HepG2 (cell line): ENCODE results near the gene LBX2. TPM values are rescaled to one million over a fixed set of nuclear protein-coding genes. Genes with fewer than 3 reads are reported as not detected.
A peak's percentile ranks its signal among the peaks of the same experiment; 100 is the strongest.

Experiments used
- ARID2 ChIP-seq: sonication (generic); formaldehyde crosslinking; IDR thresholded peaks from 2 replicates; pipeline ENCODE4 v1.8.1; 2022; ENCODE audit warnings: mild to moderate bottlenecking, missing genetic modification reagents, borderline replicate concordance
- GATA4 ChIP-seq: sonication (generic); IDR thresholded peaks from 2 replicates; pipeline ENCODE4 v1.6.1; 2016; ENCODE audit warnings: antibody characterized with exemption, low read depth, borderline replicate concordance
- JUND ChIP-seq: sonication (generic); formaldehyde crosslinking; IDR thresholded peaks from 2 replicates; pipeline ENCODE4 v1.8.0; 2022; ENCODE audit warnings: mild to moderate bottlenecking, missing genetic modification reagents
- KLF11 ChIP-seq: IDR thresholded peaks from 2 replicates; pipeline ENCODE4 v1.6.1; 2016; ENCODE audit warnings: missing compliant biosample characterization
- MAF1 ChIP-seq: sonication (generic); formaldehyde crosslinking; IDR thresholded peaks from 2 replicates; pipeline ENCODE4 v1.5.0; 2020; ENCODE audit warnings: missing genetic modification reagents, borderline replicate concordance
- MYPOP ChIP-seq: sonication (generic); formaldehyde crosslinking; IDR thresholded peaks from 2 replicates; pipeline ENCODE4 v1.8.1; 2023; ENCODE audit warnings: mild to moderate bottlenecking, moderate library complexity, missing genetic modification reagents
- PAXIP1 ChIP-seq: sonication (generic); formaldehyde crosslinking; conservative IDR thresholded peaks from 2 replicates; pipeline ENCODE4 v1.4.0; 2020; ENCODE audit warnings: mild to moderate bottlenecking, missing genetic modification reagents, moderate library complexity
- PRDM4 ChIP-seq: sonication (generic); formaldehyde crosslinking; IDR thresholded peaks from 2 replicates; pipeline ENCODE4 v1.9.0; 2021; ENCODE audit warnings: missing genetic modification reagents, borderline replicate concordance
- TAF1 ChIP-seq: sonication (generic); formaldehyde crosslinking; IDR thresholded peaks from 2 replicates; pipeline ENCODE4 v1.4.0; 2020; ENCODE audit warnings: missing genetic modification reagents
- TP53 ChIP-seq: sonication (generic); formaldehyde crosslinking; conservative IDR thresholded peaks from 2 replicates; pipeline ENCODE4 v1.4.0; 2020; ENCODE audit warnings: missing genetic modification reagents
- ZBTB3 ChIP-seq: sonication (generic); formaldehyde crosslinking; IDR thresholded peaks from 2 replicates; pipeline ENCODE4 v1.4.0; 2020; ENCODE audit warnings: low read depth, mild to moderate bottlenecking, moderate library complexity, missing genetic modification reagents, borderline replicate concordance
- ZFP36L1 ChIP-seq: sonication (generic); formaldehyde crosslinking; IDR thresholded peaks from 2 replicates; pipeline ENCODE4 v1.8.0; 2022; ENCODE audit warnings: mild to moderate bottlenecking, missing genetic modification reagents, moderate library complexity
- ZNF839 ChIP-seq: sonication (generic); formaldehyde crosslinking; IDR thresholded peaks from 2 replicates; pipeline ENCODE4 v1.4.0; 2020; ENCODE audit warnings: missing genetic modification reagents, mild to moderate bottlenecking, borderline replicate concordance
- polyA plus RNA-seq, 8 experiments: library from polyadenylated mRNA; depleted of rRNA in 3 of 8; stranded (reverse) in 7 of 8; unstranded in 1 of 8; fragments of >200 nt; fragmentation: Illumina TruSeq in 4 of 8; extraction: Trizol in 4 of 8; gene quantifications; 2 replicates each; pipeline versions ENCODE4 v1.2.1 to v1.2.3, GENCODE V29; 2011 to 2016; ENCODE audit warnings: low read depth in 4 of 8, missing spikeins in 1 of 8, mixed read lengths in 1 of 8; ENCODE audit not compliant: insufficient read depth in 1 of 8
- total RNA-seq, 5 experiments: library from RNA; depleted of rRNA; stranded (reverse); fragments of >200 nt; fragmentation: Illumina TruSeq; extraction: Trizol; gene quantifications; 2 replicates each; pipeline ENCODE4 v1.2.3, GENCODE V29; 2016; ENCODE audit warnings: low read depth in 1 of 5
- TF ChIP-seq, protein P1 (sequence below): sonication (generic); formaldehyde crosslinking; IDR thresholded peaks from 2 replicates; pipeline ENCODE4 v1.4.0; 2020; ENCODE audit warnings: missing genetic modification reagents

The LBX2 gene
- total and polyA plus RNA-seq, 2 of the 13 experiments (the other 11 are each of a cell fraction or from before 2014, with no cell fraction given) = 6.4 to 8.1 TPM

DNA sequence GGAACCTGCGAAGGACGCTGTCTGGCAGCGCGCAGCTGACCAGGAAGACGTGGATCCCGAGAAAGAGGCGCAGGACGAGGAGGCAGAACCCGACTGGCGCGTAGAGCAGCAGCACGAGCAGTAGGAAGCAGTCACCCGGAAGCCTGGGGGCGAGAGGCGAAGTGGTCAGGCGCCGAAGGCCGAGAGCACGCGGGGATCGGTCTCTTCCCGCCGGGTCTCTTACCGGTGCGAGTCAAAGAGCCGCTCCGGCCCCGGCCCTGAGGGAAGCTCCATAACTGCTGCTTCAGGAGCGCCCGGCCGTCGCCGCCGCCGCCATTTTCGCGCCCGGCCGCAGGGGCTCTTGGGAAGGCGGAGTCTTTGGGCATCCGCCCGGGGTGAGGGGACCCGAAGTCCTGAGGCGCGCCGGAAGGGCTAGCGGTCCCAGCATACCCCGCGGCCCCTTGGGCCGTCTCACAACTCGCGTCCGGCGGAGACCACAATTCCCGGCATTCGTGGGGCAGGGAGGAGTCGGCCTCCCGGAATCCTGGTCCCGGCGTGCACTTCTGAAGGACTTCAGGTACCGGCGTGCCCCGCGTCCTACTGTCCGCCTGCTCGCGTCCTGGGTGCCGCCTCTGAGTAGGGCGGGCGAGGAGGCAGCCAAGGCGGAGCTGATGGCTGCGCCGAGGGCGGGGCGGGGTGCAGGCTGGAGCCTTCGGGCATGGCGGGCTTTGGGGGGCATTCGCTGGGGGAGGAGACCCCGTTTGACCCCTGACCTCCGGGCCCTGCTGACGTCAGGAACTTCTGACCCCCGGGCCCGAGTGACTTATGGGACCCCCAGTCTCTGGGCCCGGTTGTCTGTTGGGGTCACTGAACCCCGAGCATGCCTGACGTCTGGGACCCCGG is 30.2 kb upstream of the LBX2 start, which contains the start of the genes AUP1 and HTRA2 (continued):
- TF ChIP-seq ARID2 (peak; percentile 71; the same call in 1 of the 2 replicates), JUND (CRISPR knock-in tag) (peak; percentile 22; the same call in 1 of the 2 replicates), ZFP36L1 (CRISPR knock-in tag) (peak; percentile 53; the same call in 1 of the 2 replicates), KLF11 (CRISPR knock-in tag) (no peak), MYPOP (no peak; the same call in 1 of the 2 replicates), PRDM4 (CRISPR knock-in tag) (no peak), TP53 (0 out of 2 replicates have a peak, but pooled peaks have one; percentile 84), PAXIP1 (peak; percentile 67), ZNF839 (peak; percentile 18; the same call in 1 of the 2 replicates), MAF1 (CRISPR knock-in tag) (peak; percentile 51), GATA4 (peak; percentile 58; the same call in 1 of the 2 replicates), ZBTB3 (CRISPR knock-in tag) (peak; percentile 81; the same call in 1 of the 2 replicates), TAF1 (peak; percentile 98)
- TF ChIP-seq, protein P1, sequence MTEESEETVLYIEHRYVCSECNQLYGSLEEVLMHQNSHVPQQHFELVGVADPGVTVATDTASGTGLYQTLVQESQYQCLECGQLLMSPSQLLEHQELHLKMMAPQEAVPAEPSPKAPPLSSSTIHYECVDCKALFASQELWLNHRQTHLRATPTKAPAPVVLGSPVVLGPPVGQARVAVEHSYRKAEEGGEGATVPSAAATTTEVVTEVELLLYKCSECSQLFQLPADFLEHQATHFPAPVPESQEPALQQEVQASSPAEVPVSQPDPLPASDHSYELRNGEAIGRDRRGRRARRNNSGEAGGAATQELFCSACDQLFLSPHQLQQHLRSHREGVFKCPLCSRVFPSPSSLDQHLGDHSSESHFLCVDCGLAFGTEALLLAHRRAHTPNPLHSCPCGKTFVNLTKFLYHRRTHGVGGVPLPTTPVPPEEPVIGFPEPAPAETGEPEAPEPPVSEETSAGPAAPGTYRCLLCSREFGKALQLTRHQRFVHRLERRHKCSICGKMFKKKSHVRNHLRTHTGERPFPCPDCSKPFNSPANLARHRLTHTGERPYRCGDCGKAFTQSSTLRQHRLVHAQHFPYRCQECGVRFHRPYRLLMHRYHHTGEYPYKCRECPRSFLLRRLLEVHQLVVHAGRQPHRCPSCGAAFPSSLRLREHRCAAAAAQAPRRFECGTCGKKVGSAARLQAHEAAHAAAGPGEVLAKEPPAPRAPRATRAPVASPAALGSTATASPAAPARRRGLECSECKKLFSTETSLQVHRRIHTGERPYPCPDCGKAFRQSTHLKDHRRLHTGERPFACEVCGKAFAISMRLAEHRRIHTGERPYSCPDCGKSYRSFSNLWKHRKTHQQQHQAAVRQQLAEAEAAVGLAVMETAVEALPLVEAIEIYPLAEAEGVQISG (CRISPR knock-in tag) = peak; percentile 98
